Activated T-helper 1 cell treated with anti-CD3 and anti-CD28 coated beads, Interleukin-12 subunit alpha, Interleukin-12 subunit beta, Interleukin-2, Interleukin-4 antibody, amounts not matched to agents 30 ng/mL and 10 ng/mL and 1 ng/mL, durations not matched to agents 14 hours and 24 hours and 36 hours (primary cell): Measurements from ENCODE around the gene CSNK2A1. TPM values are rescaled to one million over a fixed set of nuclear protein-coding genes. Genes with fewer than 3 reads are reported as not detected.

Experiments used
- DNase-seq: peaks from one replicate; pipeline ENCODE4 v3.0.0; 2021; ENCODE audit warnings: low spot score
- H3K27ac Mint-ChIP-seq: one replicate; pipeline ENCODE4 v1.8.0; 2021; ENCODE audit warnings: mild to moderate bottlenecking, mixed read lengths
- H3K27me3 Mint-ChIP-seq: one replicate; pipeline ENCODE4 v1.8.0; 2022; ENCODE audit warnings: mild to moderate bottlenecking, moderate library complexity, mixed read lengths; ENCODE audit not compliant: insufficient read depth
- H3K36me3 Mint-ChIP-seq: one replicate; pipeline ENCODE4 v1.8.0; 2021; ENCODE audit warnings: low read depth, mixed read lengths
- H3K4me1 Mint-ChIP-seq: one replicate; pipeline ENCODE4 v1.8.0; 2021; ENCODE audit warnings: low read depth, mixed read lengths
- H3K4me3 Mint-ChIP-seq: one replicate; pipeline ENCODE4 v1.8.0; 2021; ENCODE audit warnings: mild to moderate bottlenecking, moderate library complexity, mixed read lengths
- H3K9me3 Mint-ChIP-seq: one replicate; pipeline ENCODE4 v1.8.0; 2021; ENCODE audit warnings: mixed read lengths
- intact Hi-C: fragments of 100-400 bp; cut with micrococcal nuclease; formaldehyde crosslinking; loops from one replicate; pipeline ENCODE4 v1.15.1; 2024
- total RNA-seq: library from RNA; stranded (reverse); gene quantifications from 2 replicates; pipeline ENCODE4 v1.2.3, GENCODE V29; 2022

The CSNK2A1 gene
- total RNA-seq, 1 donor from 2014 or later: 181 TPM

GRCh38 chr20:432677-433299 is 110.8 kb downstream of the CSNK2A1 start:
- peak overlapping the region; percentile 98 for H3K27ac Mint-ChIP-seq
- H3K4me3 Mint-ChIP-seq: peak overlapping the region; percentile 66
- H3K9me3 Mint-ChIP-seq: no peaks in the 10 kb centered on the region
- H3K27me3 Mint-ChIP-seq: no peaks in the 10 kb centered on the region
- H3K36me3 Mint-ChIP-seq: peaks cover 60% of the 10 kb centered on the region
- no peak for DNase-seq
- intact Hi-C loops: loop anchor here (1.0 kb wide), 7 partner anchors 25 to 135 kb away; partner anchors contain the start of genes SOX12, TBC1D20 and ZCCHC3
- peaks cover 72% of the 10 kb centered on the region for H3K4me1 Mint-ChIP-seq

DNA sequence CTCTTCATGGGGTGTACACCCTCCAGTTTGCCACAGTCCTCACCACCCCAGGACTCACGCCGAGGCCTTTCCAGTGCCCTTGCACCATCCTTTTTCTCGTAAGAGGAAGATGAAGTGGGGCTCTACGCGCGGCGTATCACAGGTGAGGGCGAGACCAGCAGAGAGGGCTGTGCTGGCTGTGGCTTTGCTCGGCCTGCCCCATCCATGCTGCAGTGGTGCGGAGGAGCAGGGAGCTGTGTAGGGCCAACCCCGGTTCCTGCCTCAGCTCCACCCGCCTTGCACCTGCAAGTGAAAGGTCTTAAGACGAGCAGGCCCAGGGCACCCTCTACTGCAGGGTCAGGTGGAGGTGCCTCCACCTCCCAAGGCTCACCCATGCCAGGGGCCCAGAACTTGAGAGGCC is 111.4 kb downstream of the CSNK2A1 start:
- Mint-ChIP-seq H3K9me3 (no peaks in the 10 kb centered on the region), H3K4me3 (peak overlapping the region; percentile 49), H3K4me1 (peaks cover 66% of the 10 kb centered on the region), H3K27ac (peak overlapping the region; percentile 98), H3K36me3 (peaks cover 57% of the 10 kb centered on the region), H3K27me3 (no peaks in the 10 kb centered on the region)
- intact Hi-C loops: no loop called here
- DNase-seq: no peak

DNA sequence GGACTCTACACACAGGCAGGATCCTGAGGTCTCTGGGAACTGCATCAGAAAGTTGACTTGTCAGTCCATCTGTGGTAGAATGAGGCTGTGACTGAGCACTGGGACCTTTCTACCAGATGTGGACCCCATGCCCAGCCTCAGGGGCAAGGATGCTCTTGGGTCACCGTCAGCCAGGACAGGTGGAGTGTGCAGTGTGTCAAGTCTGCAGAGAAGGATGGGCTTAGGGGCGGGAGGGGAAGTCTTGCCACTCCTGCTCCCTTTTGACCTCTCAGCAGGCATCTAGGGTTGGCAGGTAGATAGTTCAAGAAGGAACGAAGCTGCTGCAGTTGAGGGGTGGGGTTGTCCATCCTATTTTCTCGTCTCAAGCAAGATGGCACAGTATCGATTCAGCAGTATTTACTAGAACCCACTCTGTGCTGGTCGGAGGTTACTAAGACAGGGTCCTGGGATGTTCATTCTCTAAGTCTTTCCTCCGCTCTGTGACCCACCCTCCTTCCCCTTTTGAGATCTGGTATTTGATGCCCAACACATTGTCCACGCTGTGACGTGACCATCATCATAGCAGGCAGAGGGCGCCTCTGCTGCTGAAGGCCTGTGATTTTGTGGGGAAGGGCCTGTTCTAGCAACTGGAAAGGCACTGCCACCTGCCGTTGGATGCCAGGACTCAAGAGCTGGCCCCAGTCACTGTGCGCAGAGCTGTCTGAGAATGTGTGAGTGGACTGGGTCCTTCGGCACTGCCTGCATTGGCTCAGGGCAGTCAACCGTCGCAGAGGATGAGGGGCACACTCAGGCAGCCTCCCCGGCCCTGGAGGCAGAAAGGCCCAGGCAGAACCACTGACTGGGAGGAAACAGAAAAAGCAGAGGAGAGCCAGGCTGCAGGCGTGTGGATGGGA is 112.3 kb downstream of the CSNK2A1 start:
- Mint-ChIP-seq H3K4me1 (peaks cover 72% of the 10 kb centered on the region), H3K4me3 (peak overlapping the region; percentile 57), H3K27ac (peak overlapping the region; percentile 90), H3K36me3 (peaks cover 57% of the 10 kb centered on the region), H3K9me3 (no peaks in the 10 kb centered on the region), H3K27me3 (no peaks in the 10 kb centered on the region)
- no peak for DNase-seq
- intact Hi-C loops: no loop called here

DNA sequence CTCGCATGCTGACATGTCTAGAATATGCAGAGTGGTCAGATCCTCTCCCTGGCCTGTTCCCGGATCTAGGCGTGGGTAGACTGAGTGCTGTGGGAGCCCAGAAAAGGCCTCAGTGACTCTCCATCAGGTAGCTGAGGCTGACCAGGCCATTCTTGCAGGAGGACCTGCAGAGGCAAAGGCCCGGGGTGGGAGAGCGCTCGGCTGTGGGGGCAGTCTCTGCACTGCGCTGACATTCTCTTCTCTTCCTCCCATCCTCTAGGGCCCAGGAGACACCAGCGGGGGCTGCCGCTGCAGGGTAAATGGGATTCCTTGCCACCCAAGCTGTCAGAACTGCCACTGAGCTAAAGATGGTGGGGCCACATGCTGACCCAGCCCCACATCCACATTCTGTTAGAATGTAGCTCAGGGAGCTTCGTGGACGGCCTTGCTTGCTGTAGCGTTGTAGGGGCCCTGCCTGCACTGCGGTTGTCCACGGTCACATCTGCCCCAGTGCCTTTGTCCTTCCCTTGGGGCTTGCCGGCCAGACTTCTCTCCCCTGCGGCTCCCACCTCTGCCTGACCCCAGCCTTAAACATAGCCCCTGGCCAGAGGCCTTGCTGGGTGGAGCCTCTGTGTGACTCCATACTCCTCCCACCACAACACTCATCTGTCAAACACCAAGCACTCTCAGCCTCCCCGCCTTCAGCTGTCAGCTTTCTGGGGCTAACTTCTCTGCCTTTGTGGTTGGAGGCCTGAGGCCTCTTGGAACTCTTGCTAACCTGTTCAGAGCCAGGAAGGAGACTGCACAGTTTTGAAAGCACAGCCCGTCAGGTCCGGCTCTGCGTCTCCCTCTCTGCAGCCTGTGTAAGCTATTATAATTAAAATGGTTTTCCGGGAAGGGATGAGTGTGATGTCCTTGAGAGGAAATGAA is 113.2 kb downstream of the CSNK2A1 start:
- no peak for DNase-seq
- Mint-ChIP-seq H3K4me3 (no peak overlapping the region), H3K4me1 (peaks cover 68% of the 10 kb centered on the region), H3K9me3 (no peaks in the 10 kb centered on the region), H3K27ac (peak overlapping the region; percentile 90), H3K36me3 (peaks cover 53% of the 10 kb centered on the region), H3K27me3 (no peaks in the 10 kb centered on the region)
- intact Hi-C loops: no loop called here

GRCh38 chr20:428658-429200 is 114.9 kb downstream of the CSNK2A1 start:
- no peaks in the 10 kb centered on the region for H3K9me3 Mint-ChIP-seq
- no peak overlapping the region for H3K4me3 Mint-ChIP-seq
- H3K27me3 Mint-ChIP-seq: no peaks in the 10 kb centered on the region
- no peak overlapping the region for H3K27ac Mint-ChIP-seq
- H3K4me1 Mint-ChIP-seq: peaks cover 65% of the 10 kb centered on the region
- intact Hi-C loops: no loop called here
- H3K36me3 Mint-ChIP-seq: peaks cover 52% of the 10 kb centered on the region
- no peak for DNase-seq

GRCh38 chr20:427849-428657 is 115.5 kb downstream of the CSNK2A1 start:
- H3K4me3 Mint-ChIP-seq: no peak overlapping the region
- no peak overlapping the region for H3K27ac Mint-ChIP-seq
- intact Hi-C loops: no loop called here
- no peaks in the 10 kb centered on the region for H3K9me3 Mint-ChIP-seq
- no peak for DNase-seq
- H3K27me3 Mint-ChIP-seq: no peaks in the 10 kb centered on the region
- peaks cover 47% of the 10 kb centered on the region for H3K36me3 Mint-ChIP-seq
- H3K4me1 Mint-ChIP-seq: peaks cover 58% of the 10 kb centered on the region

GRCh38 chr20:427401-427800 is 116.2 kb downstream of the CSNK2A1 start:
- H3K27me3 Mint-ChIP-seq: no peaks in the 10 kb centered on the region
- H3K4me3 Mint-ChIP-seq: no peak overlapping the region
- DNase-seq: no peak
- peaks cover 51% of the 10 kb centered on the region for H3K4me1 Mint-ChIP-seq
- peaks cover 51% of the 10 kb centered on the region for H3K36me3 Mint-ChIP-seq
- H3K9me3 Mint-ChIP-seq: no peaks in the 10 kb centered on the region
- H3K27ac Mint-ChIP-seq: no peak overlapping the region
- intact Hi-C loops: no loop called here

DNA sequence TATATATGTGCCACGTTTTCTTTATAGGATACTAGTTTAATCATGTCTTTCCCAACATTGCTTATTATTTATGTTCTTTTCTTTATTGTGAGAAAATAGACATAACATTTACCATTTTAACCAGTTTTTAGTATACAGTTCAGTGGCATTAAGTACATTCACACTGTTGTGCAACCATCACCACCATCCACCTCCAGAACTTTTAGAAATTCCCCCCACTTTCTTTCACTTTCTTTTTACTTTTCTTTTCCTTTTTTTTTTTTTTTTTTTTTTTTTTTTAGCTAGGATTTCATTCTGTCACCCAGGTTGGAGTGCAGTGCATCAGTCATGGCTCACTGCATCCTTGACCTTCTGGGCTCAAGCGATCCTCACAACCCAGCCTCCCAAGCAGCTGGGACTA is 117.0 kb downstream of the CSNK2A1 start:
- Mint-ChIP-seq H3K27me3 (no peaks in the 10 kb centered on the region), H3K9me3 (no peaks in the 10 kb centered on the region), H3K4me1 (peaks cover 45% of the 10 kb centered on the region), H3K27ac (peak overlapping the region; percentile 35), H3K4me3 (no peak overlapping the region), H3K36me3 (peaks cover 58% of the 10 kb centered on the region)
- DNase-seq: no peak
- intact Hi-C loops: no loop called here

Other genes starting within 250 kb of the CSNK2A1 start
- gene ZCCHC3, start 246.2 kb downstream of the CSNK2A1 start, total RNA-seq: 25.9 TPM in 2 replicates
- gene SOX12, start 218.2 kb downstream of the CSNK2A1 start, total RNA-seq: 7.4 and 7.6 TPM in 2 replicates
- gene NRSN2, start 196.7 kb downstream of the CSNK2A1 start, total RNA-seq: 5.1 and 6.5 TPM in 2 replicates
- gene TRIB3, start 163.0 kb downstream of the CSNK2A1 start, total RNA-seq: 37.1 and 39.5 TPM in 2 replicates
- gene RBCK1, start 135.5 kb downstream of the CSNK2A1 start, total RNA-seq: 130 and 132 TPM in 2 replicates
- gene TBC1D20, start 81.3 kb downstream of the CSNK2A1 start, total RNA-seq: 37.5 and 41.4 TPM in 2 replicates
- gene TCF15, start 66.5 kb upstream of the CSNK2A1 start, total RNA-seq: 0.13 TPM in 1 of 2 replicates, not detected in the other
- gene SRXN1, start 109.4 kb upstream of the CSNK2A1 start, total RNA-seq: 28.8 and 30.2 TPM in 2 replicates
- not detected in 2 replicates for gene SCRT2, start 132.0 kb upstream of the CSNK2A1 start, total RNA-seq
- gene SLC52A3, start 224.7 kb upstream of the CSNK2A1 start, total RNA-seq: not detected in 2 replicates